A549 (cell line): ENCODE data around the gene ASAH2. TPM values are rescaled to one million over a fixed set of nuclear protein-coding genes. Genes with fewer than 3 reads are reported as not detected.
"Not testable (repeated sequence)": the region's sequence is repeated elsewhere in the genome, so short reads cannot be mapped to it uniquely, and the experiment has no call there.

Experiments
- ATAC-seq, 2 experiments: fragments of 200-7000 bp in 1 of 2; fragments of >200 bp in 1 of 2; cut with Nextera tagmentation in 1 of 2; cut with Tn5 transposase in 1 of 2; 3 replicates each; pipeline versions ENCODE4 v1.8.0 to v1.9.1; 2018 to 2020; ENCODE audit warnings: mild to moderate bottlenecking in 1 of 2, moderate library complexity in 1 of 2
- CTCF ChIA-PET: fragments of 300-600 bp; sonication (Branson Sonifier 250); formaldehyde crosslinking; extraction: SDS; loops from one replicate; lab custom pipeline; 2021; ENCODE audit warnings: antibody characterized with exemption, inconsistent platforms; lab: Yijun Ruan, JAX
- POLR2A ChIA-PET: fragments of 350-600 bp; formaldehyde crosslinking; extraction: SDS; loops from one replicate; lab custom pipeline; 2021; ENCODE audit warnings: antibody characterized with exemption, inconsistent platforms; lab: Yijun Ruan, JAX
- DNase-seq, 2 experiments: peaks; one replicate each; pipeline versions ENCODE4 v3.0.0 to v3.0.0-alpha.2; 2011 to 2016; ENCODE audit warnings: low read depth in 1 of 2, low spot score in 1 of 2
- FAIRE-seq: peaks from 2 replicates; lab custom pipeline; 2011; peaks lifted over from hg19 to GRCh38; lab: Jason Lieb, UNC
- H3K27ac ChIP-seq, 2 experiments: fragments of >200 bp; sonication (Bioruptor Twin); formaldehyde crosslinking; 3 replicates each; pipeline ENCODE4 v1.5.1; 2016 to 2017
- H3K4me1 ChIP-seq: fragments of >200 bp; sonication (Bioruptor Twin); formaldehyde crosslinking; 3 replicates; pipeline ENCODE4 v1.6.1; 2016
- H3K4me2 ChIP-seq: fragments of >200 bp; sonication (Bioruptor Twin); formaldehyde crosslinking; 3 replicates; pipeline ENCODE4 v1.6.1; 2016
- H3K4me3 ChIP-seq: fragments of >200 bp; sonication (Bioruptor Twin); formaldehyde crosslinking; 3 replicates; pipeline ENCODE4 v1.5.1; 2016
- H3K9me3 ChIP-seq: fragments of >200 bp; sonication (Bioruptor Twin); formaldehyde crosslinking; 3 replicates; pipeline ENCODE4 v1.6.1; 2016
- CEBPB ChIP-seq, 2 experiments: fragments of >200 bp in 1 of 2; sonication (Bioruptor Twin) in 1 of 2; formaldehyde crosslinking in 1 of 2; IDR thresholded peaks; 2 replicates each; pipeline ENCODE4 v1.6.1; 2012 to 2016
- EHMT2 ChIP-seq: fragments of 200-600 bp; sonication (generic); IDR thresholded peaks from 2 replicates; pipeline ENCODE4 v1.6.1; 2016; ENCODE audit warnings: antibody characterized with exemption, low read depth, mild to moderate bottlenecking, moderate library complexity
- EP300 ChIP-seq, 2 experiments: fragments of >200 bp; sonication (Bioruptor Twin); formaldehyde crosslinking; IDR thresholded peaks; 2 replicates in 1 of 2; 3 replicates in 1 of 2; pipeline ENCODE4 v1.6.1; 2016 to 2017
- FOSB ChIP-seq: fragments of 250-450 bp; sonication (Bioruptor Pico); IDR thresholded peaks from 2 replicates; pipeline ENCODE4 v1.5.0; 2020; ENCODE audit warnings: mild to moderate bottlenecking, moderate library complexity
- FOXS1 ChIP-seq: fragments of 250-450 bp; sonication (Bioruptor Pico); IDR thresholded peaks from 2 replicates; pipeline ENCODE4 v1.5.0; 2020; ENCODE audit warnings: mild to moderate bottlenecking, moderate library complexity
- HEYL ChIP-seq: fragments of 250-450 bp; sonication (Bioruptor Pico); IDR thresholded peaks from 2 replicates; pipeline ENCODE4 v1.8.0; 2021; ENCODE audit warnings: mild to moderate bottlenecking, moderate library complexity
- JUNB ChIP-seq: fragments of >200 bp; sonication (Bioruptor Twin); formaldehyde crosslinking; IDR thresholded peaks from 2 replicates; pipeline ENCODE4 v1.6.1; 2016
- MAFK ChIP-seq: fragments of 450-650 bp; IDR thresholded peaks from 2 replicates; pipeline ENCODE4 v1.6.1; 2014; ENCODE audit not compliant: partially characterized antibody
- NPAS2 ChIP-seq: fragments of 250-450 bp; sonication (Bioruptor Pico); IDR thresholded peaks from 2 replicates; pipeline ENCODE4 v1.8.0; 2022; ENCODE audit warnings: mild to moderate bottlenecking, moderate library complexity, borderline replicate concordance
- PHF8 ChIP-seq: fragments of 200-600 bp; sonication (generic); IDR thresholded peaks from 2 replicates; pipeline ENCODE4 v1.6.1; 2016; ENCODE audit warnings: low read depth, mild to moderate bottlenecking, antibody characterized with exemption, moderate library complexity, borderline replicate concordance
- POLR2AphosphoS2 ChIP-seq: conservative IDR thresholded peaks from 2 replicates; pipeline ENCODE4 v1.6.1; 2012; ENCODE audit warnings: low read length, improper control_type of control experiment, inconsistent platforms
- RARB ChIP-seq: fragments of 250-450 bp; sonication (Bioruptor Pico); IDR thresholded peaks from 2 replicates; pipeline ENCODE4 v1.8.0; 2021; ENCODE audit warnings: mild to moderate bottlenecking, moderate library complexity
- RCOR1 ChIP-seq: fragments of 150-350 bp; IDR thresholded peaks from 2 replicates; pipeline ENCODE4 v1.6.1; 2014; ENCODE audit warnings: antibody characterized with exemption, low read length, low read depth
- SREBF2 ChIP-seq: fragments of 450-650 bp; IDR thresholded peaks from 2 replicates; pipeline ENCODE4 v1.6.1; 2014; ENCODE audit warnings: mild to moderate bottlenecking, moderate library complexity
- TP53 ChIP-seq: fragments of 250-450 bp; sonication (Bioruptor Pico); IDR thresholded peaks from 2 replicates; pipeline ENCODE4 v1.5.0; 2021; ENCODE audit warnings: mild to moderate bottlenecking, moderate library complexity
- ZNF302 ChIP-seq: fragments of 250-450 bp; sonication (Bioruptor Pico); IDR thresholded peaks from 2 replicates; pipeline ENCODE4 v1.9.0; 2021; ENCODE audit warnings: inconsistent platforms, mild to moderate bottlenecking, moderate library complexity
- WGBS: methylation state at CpG from one replicate; pipeline ENCODE4 v1.1.6; 2017; ENCODE audit errors: missing lambda C conversion rate; 5-methylcytosine and 5-hydroxymethylcytosine counted together
- polyA plus RNA-seq, 4 experiments: library from polyadenylated mRNA; depleted of rRNA in 3 of 4; stranded (reverse); fragments of >200 nt; fragmentation: RNase III in 1 of 4; extraction: RNeasy Plus Mini Kit Qiagen cat#74134 plus additional on column Dnase treatment in 1 of 4; gene quantifications; 2 replicates in 3 of 4; 3 replicates in 1 of 4; pipeline ENCODE4 v1.2.3, GENCODE V29; 2011 to 2017
- TF ChIP-seq, protein P1 (sequence below): fragments of 200-600 bp; sonication (generic); IDR thresholded peaks from 2 replicates; pipeline ENCODE4 v1.6.1; 2016; ENCODE audit warnings: antibody characterized with exemption, mild to moderate bottlenecking, moderate library complexity
- TF ChIP-seq, protein P2 (sequence below): fragments of 150-350 bp; IDR thresholded peaks from 2 replicates; pipeline ENCODE4 v1.6.1; 2014; ENCODE audit warnings: low read depth, mild to moderate bottlenecking, low read length
- TF ChIP-seq, protein P3 (sequence below): IDR thresholded peaks from 2 replicates; pipeline ENCODE4 v1.6.1; 2012; ENCODE audit warnings: low read depth, borderline replicate concordance

The ASAH2 gene
- polyA plus RNA-seq, 2 of the 4 experiments (the other 2 are of a cell fraction): 0.17 to 4.8 TPM

DNA sequence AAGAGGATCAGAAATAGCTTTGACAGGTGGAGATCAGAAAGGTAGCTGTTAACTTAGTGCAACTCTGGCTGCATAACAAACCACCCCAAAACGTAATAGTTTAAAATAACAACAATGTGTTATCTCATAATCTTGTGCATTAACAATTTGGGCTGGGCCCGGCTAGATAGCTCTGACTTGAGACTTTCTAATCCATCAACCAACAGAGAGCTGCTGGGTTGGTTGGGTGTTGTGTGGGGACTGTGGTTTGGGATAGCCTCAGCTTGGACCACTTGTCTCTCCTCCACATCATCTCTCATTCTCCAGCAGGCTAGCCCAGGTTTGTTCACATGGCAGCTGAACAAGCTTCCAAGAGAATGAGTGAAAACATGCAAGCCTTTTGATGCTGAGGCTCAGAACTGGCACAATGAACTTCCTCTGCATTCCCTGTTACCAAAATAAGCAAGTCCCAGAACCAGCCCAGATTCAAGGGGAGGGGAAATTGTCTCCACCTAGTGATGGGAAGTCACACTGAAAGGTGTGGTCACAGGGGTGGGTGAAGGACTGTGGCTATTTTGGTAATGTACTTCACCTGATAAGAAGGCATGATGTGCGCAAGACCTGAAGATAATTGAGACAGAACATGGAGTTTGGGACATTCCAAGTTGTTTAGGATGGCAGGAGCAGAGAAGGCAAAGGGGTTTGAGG is 20.4 kb upstream of the ASAH2 start (continued):
- TF ChIP-seq, protein P1, sequence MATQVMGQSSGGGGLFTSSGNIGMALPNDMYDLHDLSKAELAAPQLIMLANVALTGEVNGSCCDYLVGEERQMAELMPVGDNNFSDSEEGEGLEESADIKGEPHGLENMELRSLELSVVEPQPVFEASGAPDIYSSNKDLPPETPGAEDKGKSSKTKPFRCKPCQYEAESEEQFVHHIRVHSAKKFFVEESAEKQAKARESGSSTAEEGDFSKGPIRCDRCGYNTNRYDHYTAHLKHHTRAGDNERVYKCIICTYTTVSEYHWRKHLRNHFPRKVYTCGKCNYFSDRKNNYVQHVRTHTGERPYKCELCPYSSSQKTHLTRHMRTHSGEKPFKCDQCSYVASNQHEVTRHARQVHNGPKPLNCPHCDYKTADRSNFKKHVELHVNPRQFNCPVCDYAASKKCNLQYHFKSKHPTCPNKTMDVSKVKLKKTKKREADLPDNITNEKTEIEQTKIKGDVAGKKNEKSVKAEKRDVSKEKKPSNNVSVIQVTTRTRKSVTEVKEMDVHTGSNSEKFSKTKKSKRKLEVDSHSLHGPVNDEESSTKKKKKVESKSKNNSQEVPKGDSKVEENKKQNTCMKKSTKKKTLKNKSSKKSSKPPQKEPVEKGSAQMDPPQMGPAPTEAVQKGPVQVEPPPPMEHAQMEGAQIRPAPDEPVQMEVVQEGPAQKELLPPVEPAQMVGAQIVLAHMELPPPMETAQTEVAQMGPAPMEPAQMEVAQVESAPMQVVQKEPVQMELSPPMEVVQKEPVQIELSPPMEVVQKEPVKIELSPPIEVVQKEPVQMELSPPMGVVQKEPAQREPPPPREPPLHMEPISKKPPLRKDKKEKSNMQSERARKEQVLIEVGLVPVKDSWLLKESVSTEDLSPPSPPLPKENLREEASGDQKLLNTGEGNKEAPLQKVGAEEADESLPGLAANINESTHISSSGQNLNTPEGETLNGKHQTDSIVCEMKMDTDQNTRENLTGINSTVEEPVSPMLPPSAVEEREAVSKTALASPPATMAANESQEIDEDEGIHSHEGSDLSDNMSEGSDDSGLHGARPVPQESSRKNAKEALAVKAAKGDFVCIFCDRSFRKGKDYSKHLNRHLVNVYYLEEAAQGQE: no peak
- TF ChIP-seq, protein P2, sequence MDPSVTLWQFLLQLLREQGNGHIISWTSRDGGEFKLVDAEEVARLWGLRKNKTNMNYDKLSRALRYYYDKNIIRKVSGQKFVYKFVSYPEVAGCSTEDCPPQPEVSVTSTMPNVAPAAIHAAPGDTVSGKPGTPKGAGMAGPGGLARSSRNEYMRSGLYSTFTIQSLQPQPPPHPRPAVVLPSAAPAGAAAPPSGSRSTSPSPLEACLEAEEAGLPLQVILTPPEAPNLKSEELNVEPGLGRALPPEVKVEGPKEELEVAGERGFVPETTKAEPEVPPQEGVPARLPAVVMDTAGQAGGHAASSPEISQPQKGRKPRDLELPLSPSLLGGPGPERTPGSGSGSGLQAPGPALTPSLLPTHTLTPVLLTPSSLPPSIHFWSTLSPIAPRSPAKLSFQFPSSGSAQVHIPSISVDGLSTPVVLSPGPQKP: no peak
- no peak for TF ChIP-seq ZNF302 (CRISPR knock-in tag)
- TF ChIP-seq FOXS1 (CRISPR knock-in tag): no peak
- TF ChIP-seq JUNB: no peak
- no peak for TF ChIP-seq HEYL (CRISPR knock-in tag)
- TF ChIP-seq MAFK: no peak
- TF ChIP-seq, all 56 proteins: peak for 0

DNA sequence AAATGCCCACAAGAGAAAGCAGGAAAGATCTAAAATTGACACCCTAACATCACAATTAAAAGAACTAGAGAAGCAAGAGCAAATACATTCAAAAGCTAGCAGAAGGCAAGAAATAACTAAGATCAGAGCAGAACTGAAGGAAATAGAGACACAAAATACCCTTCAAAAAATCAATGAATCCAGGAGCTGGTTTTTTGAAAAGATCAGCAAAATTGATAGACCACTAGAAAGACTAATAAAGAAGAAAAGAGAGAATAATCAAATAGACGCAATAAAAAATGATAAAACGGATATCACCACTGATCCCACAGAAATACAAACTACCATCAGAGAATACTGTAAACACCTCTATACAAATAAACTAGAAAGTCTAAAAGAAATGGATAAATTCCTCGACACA is 16.6 kb upstream of the ASAH2 start:
- H3K4me3 ChIP-seq, FAIRE-seq, ATAC-seq, H3K9me3 ChIP-seq, CTCF ChIA-PET, H3K4me2 ChIP-seq, H3K4me1 ChIP-seq, H3K27ac ChIP-seq, POLR2A ChIA-PET, DNase-seq: not testable (repeated sequence)
- peak; percentile 28 for TF ChIP-seq MAFK
- WGBS: 56% methylated on average over 3 of the region's 3 CpGs

DNA sequence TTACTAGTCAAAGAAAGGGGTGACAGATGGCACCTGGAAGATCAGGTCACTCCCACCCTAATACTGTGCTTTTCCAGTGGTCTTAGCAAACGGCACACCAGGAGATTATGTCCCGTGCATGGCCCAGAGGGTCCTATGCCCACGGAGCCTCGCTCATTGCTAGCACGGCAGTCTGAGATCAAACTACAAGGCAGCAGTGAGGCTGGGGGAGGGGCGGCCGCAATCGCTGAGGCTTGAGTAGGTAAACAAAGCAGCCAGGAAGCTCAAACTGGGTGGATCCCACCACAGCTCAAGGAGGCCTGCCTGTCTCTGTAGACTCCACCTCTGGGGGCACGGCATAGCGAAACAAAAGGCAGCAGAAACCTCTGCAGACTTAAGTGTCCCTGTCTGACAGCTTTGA is 11.3 kb upstream of the ASAH2 start:
- H3K4me1 ChIP-seq, FAIRE-seq, ATAC-seq, H3K4me3 ChIP-seq, POLR2A ChIA-PET, DNase-seq, H3K27ac ChIP-seq, H3K9me3 ChIP-seq: not testable (repeated sequence)
- 16% methylated on average over 5 of the region's 10 CpGs for WGBS
- CTCF ChIA-PET: interaction anchor here (1.5 kb wide), 1 partner anchor 12 kb away, joined by 5 read pairs; no protein-coding TSS in a partner anchor
- peak overlapping the region; percentile 30; the same call in 1 of the 3 replicates for H3K4me2 ChIP-seq

DNA sequence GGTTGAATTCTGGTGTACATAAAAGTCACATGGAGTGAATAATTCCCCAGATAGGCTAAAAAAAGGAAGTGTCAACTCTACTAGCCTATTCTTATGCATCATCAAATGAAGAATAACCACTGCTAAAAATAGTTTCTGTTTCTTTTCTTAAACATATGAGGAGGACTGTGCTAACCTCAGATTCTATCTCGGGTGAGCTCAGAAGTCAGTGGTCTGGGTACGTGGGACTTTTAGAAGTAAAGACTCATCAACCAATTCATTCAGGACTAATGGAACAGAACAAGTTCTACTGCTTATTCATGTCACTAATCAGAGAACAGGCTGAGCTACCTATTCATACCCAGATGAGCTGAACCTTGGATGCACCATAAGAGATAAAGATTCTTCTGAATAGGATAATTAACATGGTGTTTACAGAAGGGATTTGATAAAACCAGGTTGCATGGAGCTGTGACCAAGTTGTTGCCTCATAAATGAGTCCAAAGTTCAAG is 9.5 kb upstream of the ASAH2 start:
- no peaks in the 10 kb centered on the region for H3K9me3 ChIP-seq
- no peak for TF ChIP-seq CEBPB (IDR thresholded peaks at IDR 0.05)
- TF ChIP-seq SREBF2: no peak
- TF ChIP-seq FOSB (CRISPR knock-in tag): no peak
- H3K4me3 ChIP-seq: no peak overlapping the region
- H3K27ac ChIP-seq: no peak overlapping the region
- no peak for DNase-seq
- POLR2A ChIA-PET: no interaction called here
- H3K4me1 ChIP-seq: no peaks in the 10 kb centered on the region
- no peak for FAIRE-seq
- no peak for ATAC-seq
- H3K4me2 ChIP-seq: no peak overlapping the region
- WGBS: 12% methylated on average over 2 of the region's 2 CpGs
- CTCF ChIA-PET: interaction anchor here (1.5 kb wide), 1 partner anchor 14 kb away, joined by 5 read pairs; no protein-coding TSS in a partner anchor

DNA sequence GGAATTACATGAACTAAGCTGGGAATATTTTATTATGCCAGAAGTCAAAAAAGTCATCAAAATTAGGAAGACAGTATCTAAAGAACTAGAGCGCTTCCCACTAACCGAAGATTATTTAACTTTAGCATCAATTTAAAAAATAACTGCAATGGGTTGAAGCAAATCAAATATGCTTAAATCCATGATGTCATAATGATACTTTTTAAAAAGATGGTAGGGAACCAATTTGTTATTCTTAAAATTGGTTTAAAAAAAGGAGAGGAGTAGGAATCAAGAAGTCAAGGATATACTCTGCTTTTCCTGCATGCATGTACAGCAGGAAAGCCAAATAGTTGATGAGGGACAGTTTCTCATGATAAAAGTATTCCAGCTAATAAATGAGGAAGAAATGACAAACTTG is 3.2 kb upstream of the ASAH2 start:
- H3K4me1 ChIP-seq: no peaks in the 10 kb centered on the region
- no peak overlapping the region for H3K27ac ChIP-seq
- H3K9me3 ChIP-seq: no peaks in the 10 kb centered on the region
- DNase-seq (no peak), ATAC-seq (no peak), FAIRE-seq (no peak)
- H3K4me2 ChIP-seq: no peak overlapping the region
- POLR2A ChIA-PET: no interaction called here
- 43% methylated on average over 2 of the region's 2 CpGs for WGBS
- H3K4me3 ChIP-seq: no peak overlapping the region
- CTCF ChIA-PET: no interaction called here
- TF ChIP-seq POLR2AphosphoS2: no peak
- TF ChIP-seq PHF8: no peak
- no peak for TF ChIP-seq JUNB
- no peak for TF ChIP-seq TP53
- TF ChIP-seq NPAS2: no peak
- TF ChIP-seq, protein P3, sequence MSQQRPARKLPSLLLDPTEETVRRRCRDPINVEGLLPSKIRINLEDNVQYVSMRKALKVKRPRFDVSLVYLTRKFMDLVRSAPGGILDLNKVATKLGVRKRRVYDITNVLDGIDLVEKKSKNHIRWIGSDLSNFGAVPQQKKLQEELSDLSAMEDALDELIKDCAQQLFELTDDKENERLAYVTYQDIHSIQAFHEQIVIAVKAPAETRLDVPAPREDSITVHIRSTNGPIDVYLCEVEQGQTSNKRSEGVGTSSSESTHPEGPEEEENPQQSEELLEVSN: no peak
- no peak for TF ChIP-seq EHMT2
- no peak for TF ChIP-seq RARB (CRISPR knock-in tag)
- TF ChIP-seq HEYL (CRISPR knock-in tag): no peak
- no peak for TF ChIP-seq EP300 (IDR thresholded peaks at IDR 0.05)
- TF ChIP-seq CEBPB (IDR thresholded peaks at IDR 0.05): no peak
- no peak for TF ChIP-seq RCOR1
